Adipose tissue (tissue), 3 donors: ENCODE results near the gene BRPF1. TPM values are rescaled to one million over a fixed set of nuclear protein-coding genes. Genes with fewer than 3 reads are reported as not detected.

ENCODE experiments used
- H3K27ac ChIP-seq: one replicate; pipeline ENCODE4 v1.5.1; 2013; ENCODE audit warnings: low read depth, low read length
- WGBS, 3 donors: extraction: QIAGEN DNeasy Blood & Tissue Kit; methylation state at CpG; one replicate each; pipeline ENCODE4 v1.1.7; 2013; 5-methylcytosine and 5-hydroxymethylcytosine counted together
- polyA plus RNA-seq, 3 donors: library from polyadenylated mRNA; stranded (reverse); fragments of 200-250 nt; gene quantifications; one replicate each; pipeline ENCODE4 v1.2.3, GENCODE V29; 2013
- donor health status: healthy with polysubstance abuse.
- donor health status: Bipolar disorder and iron deficiency.
- donor health status: healthy.

BRPF1 gene
- polyA plus RNA-seq, 3 donors = 4.8 to 12.8 (median 7.5) TPM

DNA sequence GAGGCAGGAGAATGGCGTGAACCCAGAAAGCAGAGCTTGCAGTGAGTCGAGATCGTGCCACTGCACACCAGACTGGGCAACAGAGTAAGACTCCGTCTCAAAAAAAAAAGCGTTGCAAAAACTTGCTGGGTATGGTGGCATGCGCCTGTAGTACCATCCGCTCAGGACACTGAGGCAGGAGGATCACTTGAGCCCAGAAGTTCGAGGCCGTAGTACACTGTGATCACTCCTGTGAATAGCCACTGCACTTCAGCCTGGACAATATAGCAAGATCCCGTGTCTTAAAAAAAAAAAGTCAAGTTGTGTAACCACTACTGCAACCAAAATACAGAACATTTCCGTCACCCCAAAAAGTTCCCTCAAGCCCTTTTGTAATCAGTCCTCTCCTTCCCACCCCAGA, 62.9 kb downstream of the BRPF1 start:
- no peak overlapping the region for H3K27ac ChIP-seq

DNA sequence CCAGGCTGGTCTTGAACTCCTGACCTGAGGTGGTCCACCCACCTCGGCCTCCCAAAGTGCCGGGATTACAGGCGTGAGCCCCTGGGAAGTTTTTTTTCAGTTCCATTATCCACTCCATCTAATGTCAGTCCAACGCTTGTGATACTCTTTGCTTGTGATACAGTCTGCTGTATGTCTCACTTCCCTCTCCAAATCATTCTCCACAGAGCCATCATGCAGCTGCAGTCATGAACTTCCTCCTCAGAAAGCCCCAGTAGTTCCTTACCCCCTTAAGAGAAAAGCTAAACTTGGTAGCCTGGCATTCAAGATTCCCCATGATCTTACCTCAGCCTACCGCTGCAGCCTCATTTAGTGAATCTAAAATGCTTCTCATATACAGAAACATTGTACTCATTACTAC, 63.7 kb downstream of the BRPF1 start:
- 72 to 84% (median 81%) methylated on average over 5 of the region's 5 CpGs for WGBS, 3 donors
- H3K27ac ChIP-seq = no peak overlapping the region

More for the DNA sequence above, 62.9 kb downstream of the BRPF1 start:
- 90 to 94% (median 91%) methylated on average over 11 of the region's 11 CpGs for WGBS, 3 donors

DNA sequence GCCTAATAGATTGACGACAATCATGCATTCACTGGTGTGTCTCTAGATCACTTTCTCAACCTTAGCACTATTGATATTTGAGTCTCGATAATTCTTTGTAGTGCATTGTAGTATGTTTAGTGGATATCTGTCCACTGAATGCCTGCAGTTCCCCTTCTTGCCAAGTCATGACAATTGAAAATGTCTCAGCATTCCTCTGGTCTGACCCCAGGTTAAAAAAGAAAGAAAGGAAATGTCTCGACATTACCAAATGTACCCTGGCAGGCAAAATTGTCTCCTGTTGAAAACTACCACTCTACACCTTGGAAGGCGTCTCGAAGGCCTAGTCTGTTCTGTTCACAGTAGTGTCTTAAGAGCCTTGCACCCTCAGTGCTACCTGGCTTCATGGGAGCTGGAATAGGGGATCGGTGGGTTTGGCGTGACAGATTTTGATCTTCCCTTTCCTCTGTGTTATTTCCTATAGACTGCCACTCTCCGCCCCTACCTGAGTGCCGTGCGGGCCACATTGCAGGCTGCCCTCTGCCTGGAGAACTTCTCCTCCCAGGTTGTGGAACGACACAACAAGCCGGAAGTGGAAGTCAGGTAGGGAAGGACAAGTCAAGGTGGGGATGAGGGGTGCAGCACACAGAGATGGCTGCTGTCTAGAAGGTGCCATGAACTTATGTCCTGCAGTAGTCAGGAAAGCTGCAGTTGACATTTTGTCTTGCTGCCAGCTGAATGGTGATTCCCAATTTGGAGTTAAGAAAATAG, 65.8 kb downstream of the BRPF1 start:
- no peak overlapping the region for H3K27ac ChIP-seq
- 90 to 91% (median 90%) methylated on average over 12 of the region's 12 CpGs for WGBS, 3 donors

Other genes with a start within 250 kb of the BRPF1 start
- gene LHFPL4, start 177.9 kb upstream of the BRPF1 start, polyA plus RNA-seq = under 1 TPM in 2 of 3 donors, not detected in 1; 0.01 to 0.51 TPM
- gene MTMR14, start 82.2 kb upstream of the BRPF1 start, polyA plus RNA-seq = 10 to 100 TPM; 12.5 to 26.9 (median 26.3) TPM
- under 1 TPM in 2 of 3 donors, not detected in 1; 0.06 to 0.09 TPM for gene CPNE9, start 27.9 kb upstream of the BRPF1 start, polyA plus RNA-seq
- 10 to 100 TPM in 2 of 3 donors, 1 to 10 TPM in 1; 8.6 to 24.4 (median 13.9) TPM for gene OGG1, start 18.2 kb downstream of the BRPF1 start, polyA plus RNA-seq
- 100 to 1,000 TPM in 1 of 3 donors, 10 to 100 TPM in 2; 13.4 to 121 (median 80.1) TPM for gene CAMK1, start 38.2 kb downstream of the BRPF1 start, polyA plus RNA-seq
- 10 to 100 TPM; 21.0 to 49.8 (median 38.0) TPM for gene TADA3, start 60.7 kb downstream of the BRPF1 start, polyA plus RNA-seq
- 100 to 1,000 TPM in 2 of 3 donors, 10 to 100 TPM in 1; 68.9 to 121 (median 111) TPM for gene ARPC4, start 61.3 kb downstream of the BRPF1 start, polyA plus RNA-seq
- 10 to 100 TPM; 18.4 to 39.7 (median 28.9) TPM for gene TTLL3, start 78.5 kb downstream of the BRPF1 start, polyA plus RNA-seq
- gene RPUSD3, start 112.3 kb downstream of the BRPF1 start, polyA plus RNA-seq = 10 to 100 TPM; 20.7 to 27.8 (median 25.6) TPM
- 1,000 to 10,000 TPM in 1 of 3 donors, 100 to 1,000 TPM in 2; 128 to 1,587 (median 499) TPM for gene CIDEC, start 148.5 kb downstream of the BRPF1 start, polyA plus RNA-seq
- 10 to 100 TPM; 33.7 to 58.7 (median 39.5) TPM for gene JAGN1, start 158.9 kb downstream of the BRPF1 start, polyA plus RNA-seq
- 1 to 10 TPM; 6.4 to 7.3 (median 6.7) TPM for gene IL17RE, start 171.1 kb downstream of the BRPF1 start, polyA plus RNA-seq
- 10 to 100 TPM; 20.7 to 71.8 (median 41.2) TPM for gene IL17RC, start 185.4 kb downstream of the BRPF1 start, polyA plus RNA-seq
- gene CRELD1, start 202.1 kb downstream of the BRPF1 start, polyA plus RNA-seq = 10 to 100 TPM; 28.4 to 36.0 (median 33.8) TPM
- 1 to 10 TPM in 2 of 3 donors, under 1 TPM in 1; 0.56 to 1.6 (median 1.4) TPM for gene PRRT3, start 220.7 kb downstream of the BRPF1 start, polyA plus RNA-seq